ENCODE results near the gene TMEM170A. TPM values are rescaled to one million over a fixed set of nuclear protein-coding genes. Genes with fewer than 3 reads are reported as not detected.
A peak's percentile ranks its signal among the peaks of the same experiment; 100 is the strongest.

The TMEM170A gene
- total RNA-seq, 1 experiment from 2014 or later, result 46.8 TPM

DNA sequence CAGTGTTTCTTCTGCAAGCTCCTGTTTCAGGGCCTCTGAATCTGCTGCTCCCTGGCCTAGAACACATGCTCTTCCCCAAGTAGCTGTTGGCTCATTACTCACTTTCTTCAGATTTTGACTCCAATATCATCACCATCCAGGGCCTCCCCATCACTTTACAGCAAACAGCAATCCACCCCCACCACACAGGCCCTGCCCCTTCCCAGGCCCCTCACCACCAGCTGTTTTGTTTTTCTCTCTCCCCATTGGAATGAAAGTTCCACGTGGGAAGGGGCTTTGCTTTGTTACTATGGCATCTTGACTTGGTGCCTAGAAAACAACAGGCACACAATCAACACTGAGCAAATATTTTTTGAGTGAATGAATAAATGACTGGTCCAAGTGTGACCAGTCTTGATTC lies 4.0 kb downstream of the TMEM170A start:
- Mint-ChIP-seq H3K27ac (peak overlapping the region; percentile 2 to 89 (median 38); a peak in 6 of 7 replicates), H3K4me1 (peaks cover 57 to 71% of the 10 kb centered on the region in 2 experiments), H3K9me3 (no peaks in the 10 kb centered on the region), H3K4me3 (peak overlapping the region in 1 of 2 experiments; percentile 3; a peak in 1 of 5 replicates), H3K27me3 (ENCODE audit: low read depth) (peaks cover 2% of the 10 kb centered on the region), H3K36me3 (ENCODE audit: insufficient read depth in 1 of 3, low read depth in 3 of 3) (peaks cover 4 to 17% (median 11%) of the 10 kb centered on the region in 3 experiments)
- Histone ChIP-seq H3T11ph (ENCODE audit: low read length) (no peak overlapping the region), H3K27me3 (ENCODE audit: insufficient read depth, low read length) (no peaks in the 10 kb centered on the region), H2BK12ac (ENCODE audit: insufficient read length, low read depth, low read length) (no peak overlapping the region), H3K4me1 (ENCODE audit: insufficient read depth, low read length) (no peaks in the 10 kb centered on the region; the same call in 1 of the 2 replicates), H3K4me2 (ENCODE audit: insufficient read depth, insufficient read length, low read length) (no peak overlapping the region), H3K56ac (ENCODE audit: insufficient read length, low read depth, low read length) (no peak overlapping the region), H3K79me2 (ENCODE audit: insufficient read depth, low read length) (peaks cover 26% of the 10 kb centered on the region; the same call in 1 of the 2 replicates), H3K9ac (ENCODE audit: extremely low read depth, insufficient read length, low read length) (no peak overlapping the region), H4K5ac (ENCODE audit: insufficient read length, low read depth, low read length) (no peak overlapping the region), H3K4ac (ENCODE audit: low read depth, low read length) (no peak overlapping the region), H3K23me2 (ENCODE audit: insufficient read length, low read depth, low read length, poor library complexity, severe bottlenecking) (peaks cover 3% of the 10 kb centered on the region), H3K27ac (ENCODE audit: insufficient read length, low read depth, low read length) (no peak overlapping the region), H4K8ac (replicated peaks; ENCODE audit: insufficient read length, low read depth, low read length) (no peak overlapping the region), H2BK5ac (ENCODE audit: insufficient read length, low read length) (no peak overlapping the region), H3K14ac (ENCODE audit: insufficient read depth, low read length) (no peak overlapping the region), H4K20me1 (ENCODE audit: control insufficient read depth, insufficient read depth, insufficient read length) (no peaks in the 10 kb centered on the region), H3K18ac (ENCODE audit: insufficient read length, low read depth, low read length) (no peak overlapping the region), H2BK120ac (ENCODE audit: low read depth, low read length, poor library complexity, severe bottlenecking) (no peak overlapping the region), H3K23ac (ENCODE audit: insufficient read length, low read depth, low read length) (no peak overlapping the region), H4K91ac (ENCODE audit: insufficient read length, low read depth, low read length) (no peak overlapping the region), H3K9me3 (ENCODE audit: control insufficient read depth, low read depth, low read length) (no peaks in the 10 kb centered on the region), H2BK20ac (ENCODE audit: low read depth, low read length, poor library complexity, severe bottlenecking) (no peak overlapping the region), H2BK15ac (ENCODE audit: low read depth, low read length) (no peak overlapping the region), H3K79me1 (ENCODE audit: insufficient read depth, low read depth, low read length, poor library complexity, severe bottlenecking) (no peaks in the 10 kb centered on the region), H2AK5ac (ENCODE audit: insufficient read length, low read length) (no peak overlapping the region), H2AFZ (ENCODE audit: low read length) (no peak overlapping the region)
- DNase-seq, result no peak
- no CpG with 5 or more reads among the region's 1 CpG for WGBS (ENCODE audit: extremely low coverage, insufficient read length, low lambda C conversion rate)
- TF ChIP-seq CTCF (conservative IDR thresholded peaks at IDR 0.05), result no peak

Measured in H9 (cell line).